Measurements from ENCODE around the gene SRC.

DNA sequence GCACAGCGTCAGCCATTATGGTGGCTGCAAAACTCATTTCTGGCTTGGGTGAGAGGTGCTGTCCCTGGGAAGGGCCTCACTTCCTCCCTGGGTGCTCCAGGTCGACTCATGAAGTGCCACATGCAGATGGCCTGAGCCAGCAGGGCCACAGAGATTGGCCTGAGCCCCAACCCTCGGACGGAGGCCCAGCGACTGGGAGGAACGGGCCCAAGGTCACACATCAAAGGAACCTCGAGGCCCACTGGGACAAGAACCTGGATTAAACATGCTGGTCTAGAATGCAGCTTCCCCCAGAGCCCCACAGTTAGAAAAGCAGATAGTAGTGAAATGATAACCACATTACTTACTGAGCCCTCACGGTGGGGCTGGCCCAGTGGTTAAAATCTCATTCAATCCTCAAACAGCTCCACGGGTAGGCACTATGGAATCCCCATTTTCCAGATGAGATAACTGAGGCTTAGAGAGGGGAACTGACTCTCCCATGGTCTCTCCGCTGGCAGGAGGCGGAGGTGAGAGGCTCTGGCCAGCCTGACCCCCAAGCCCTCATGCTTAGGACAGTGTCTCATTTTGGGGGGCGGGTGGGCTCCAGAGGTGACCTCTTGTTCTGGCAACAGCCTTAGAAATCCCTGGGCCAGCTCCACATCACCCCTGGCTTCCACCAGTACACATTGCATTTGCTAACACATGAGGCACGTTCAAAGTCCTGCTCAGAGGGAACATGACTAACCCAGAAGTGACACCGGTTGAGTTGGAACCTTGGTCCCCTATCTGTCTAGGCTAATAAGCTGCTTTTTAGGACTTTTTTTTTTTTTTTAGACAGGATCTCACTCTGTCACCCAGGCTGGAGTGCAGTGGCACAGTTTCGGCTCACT lies 53.0 kb downstream of the SRC start:
- TF ChIP-seq FOXM1 (IDR thresholded peaks at IDR 0.05; ENCODE audit: borderline replicate concordance) (no peak), L3MBTL2 (conservative IDR thresholded peaks at IDR 0.05) (no peak), CTBP1 (IDR thresholded peaks at IDR 0.05; ENCODE audit: borderline replicate concordance) (no peak), BHLHE40 (IDR thresholded peaks at IDR 0.05; ENCODE audit: borderline replicate concordance) (no peak), ELF4 (IDR thresholded peaks at IDR 0.05) (no peak), FOXK2 (IDR thresholded peaks at IDR 0.05) (no peak)
